ENCODE measurements around the gene THADA.

The THADA gene

GRCh38 chr2:43230351-43230885 is 365.4 kb downstream of the THADA start:
- no peak overlapping the region for H3K27ac ChIP-seq
- no peak overlapping the region for H3K4me3 ChIP-seq (IDR thresholded peaks at IDR 0.05; ENCODE audit: insufficient read depth, low read depth, low read length)
- peak overlapping the region; percentile 4; the same call in 1 of the 2 replicates for H3K4me2 ChIP-seq
- no peak overlapping the region for H2AFZ ChIP-seq (ENCODE audit: low read depth)
- H4K20me1 ChIP-seq (ENCODE audit: insufficient read depth) = no peaks in the 10 kb centered on the region
- no peaks in the 10 kb centered on the region for H3K27me3 ChIP-seq (ENCODE audit: insufficient read depth, low read depth)
- no peak overlapping the region for H3K9ac ChIP-seq
- no peak for TF ChIP-seq CTCF (conservative IDR thresholded peaks at IDR 0.05; ENCODE audit: low read depth, low read length)
- H3K36me3 ChIP-seq (ENCODE audit: insufficient read depth) = no peaks in the 10 kb centered on the region
- peaks cover 16% of the 10 kb centered on the region; the same call in 1 of the 2 replicates for H3K79me2 ChIP-seq (ENCODE audit: insufficient read depth, low read depth)
- H3K4me1 ChIP-seq (ENCODE audit: low read depth, poor library complexity, severe bottlenecking) = peaks cover 40% of the 10 kb centered on the region

GRCh38 chr2:43228756-43229659 is 366.8 kb downstream of the THADA start:
- H3K4me2 ChIP-seq = peak overlapping the region; percentile 91
- H3K79me2 ChIP-seq (ENCODE audit: insufficient read depth, low read depth) = peaks cover 26% of the 10 kb centered on the region
- H3K4me1 ChIP-seq (ENCODE audit: low read depth, poor library complexity, severe bottlenecking) = peaks cover 43% of the 10 kb centered on the region
- H4K20me1 ChIP-seq (ENCODE audit: insufficient read depth) = no peaks in the 10 kb centered on the region
- no peak overlapping the region for H2AFZ ChIP-seq (ENCODE audit: low read depth)
- H3K4me3 ChIP-seq (IDR thresholded peaks at IDR 0.05; ENCODE audit: insufficient read depth, low read depth, low read length) = peak overlapping the region; percentile 74
- H3K27me3 ChIP-seq (ENCODE audit: insufficient read depth, low read depth) = no peaks in the 10 kb centered on the region
- peak overlapping the region; percentile 100; the same call in 1 of the 2 replicates for H3K9ac ChIP-seq
- no peak for TF ChIP-seq CTCF (conservative IDR thresholded peaks at IDR 0.05; ENCODE audit: low read depth, low read length)
- H3K36me3 ChIP-seq (ENCODE audit: insufficient read depth) = peaks cover 2% of the 10 kb centered on the region; the same call in 1 of the 2 replicates
- H3K27ac ChIP-seq = peak overlapping the region; percentile 99

- TF ChIP-seq CTCF (conservative IDR thresholded peaks at IDR 0.05; ENCODE audit: low read depth, low read length) = no peak
These were observed 367.5 kb downstream of the THADA start for GRCh38 chr2:43228321-43228751.

GRCh38 chr2:43227830-43228281 is 368.0 kb downstream of the THADA start:
- H4K20me1 ChIP-seq (ENCODE audit: insufficient read depth) = peaks cover 9% of the 10 kb centered on the region; the same call in 1 of the 2 replicates
- H3K4me1 ChIP-seq (ENCODE audit: low read depth, poor library complexity, severe bottlenecking) = peaks cover 54% of the 10 kb centered on the region
- peaks cover 12% of the 10 kb centered on the region for H3K36me3 ChIP-seq (ENCODE audit: insufficient read depth)
- peak overlapping the region; percentile 100 for H3K9ac ChIP-seq
- TF ChIP-seq CTCF (conservative IDR thresholded peaks at IDR 0.05; ENCODE audit: low read depth, low read length) = no peak; the same call in none of the 2 replicates
- H3K27me3 ChIP-seq (ENCODE audit: insufficient read depth, low read depth) = no peaks in the 10 kb centered on the region
- peaks cover 38% of the 10 kb centered on the region for H3K79me2 ChIP-seq (ENCODE audit: insufficient read depth, low read depth)
- peak overlapping the region; percentile 99 for H3K27ac ChIP-seq
- H3K4me2 ChIP-seq = peak overlapping the region; percentile 91
- H2AFZ ChIP-seq (ENCODE audit: low read depth) = no peak overlapping the region
- no peak overlapping the region for H3K4me3 ChIP-seq (IDR thresholded peaks at IDR 0.05; ENCODE audit: insufficient read depth, low read depth, low read length)

More at GRCh38 chr2:43228321-43228751, 367.5 kb downstream of the THADA start:
- Histone ChIP-seq H4K20me1 (ENCODE audit: insufficient read depth) (peaks cover 4% of the 10 kb centered on the region; the same call in 1 of the 2 replicates), H3K4me2 (peak overlapping the region; percentile 91), H3K27ac (peak overlapping the region; percentile 99), H3K9ac (peak overlapping the region; percentile 100; the same call in 1 of the 2 replicates), H3K27me3 (ENCODE audit: insufficient read depth, low read depth) (no peaks in the 10 kb centered on the region), H2AFZ (ENCODE audit: low read depth) (no peak overlapping the region), H3K4me1 (ENCODE audit: low read depth, poor library complexity, severe bottlenecking) (peaks cover 50% of the 10 kb centered on the region), H3K36me3 (ENCODE audit: insufficient read depth) (peaks cover 9% of the 10 kb centered on the region), H3K4me3 (IDR thresholded peaks at IDR 0.05; ENCODE audit: insufficient read depth, low read depth, low read length) (no peak overlapping the region), H3K79me2 (ENCODE audit: insufficient read depth, low read depth) (peaks cover 33% of the 10 kb centered on the region)

Measured in KMS-11 (cell line).